Stimulated activated CD4-positive, alpha-beta T cell treated with anti-CD3 and anti-CD28 coated beads, Interleukin-15, amount 100 ng/mL, for 24 hours (primary cell): ENCODE results near the gene BPIFA1.

Source experiments
- DNase-seq: peaks from one replicate; pipeline ENCODE4 v3.0.0-alpha.2; 2020

Gene BPIFA1

GRCh38 chr20:33242319-33243100 is 6.7 kb downstream of the BPIFA1 start:
- no peak for DNase-seq

DNA sequence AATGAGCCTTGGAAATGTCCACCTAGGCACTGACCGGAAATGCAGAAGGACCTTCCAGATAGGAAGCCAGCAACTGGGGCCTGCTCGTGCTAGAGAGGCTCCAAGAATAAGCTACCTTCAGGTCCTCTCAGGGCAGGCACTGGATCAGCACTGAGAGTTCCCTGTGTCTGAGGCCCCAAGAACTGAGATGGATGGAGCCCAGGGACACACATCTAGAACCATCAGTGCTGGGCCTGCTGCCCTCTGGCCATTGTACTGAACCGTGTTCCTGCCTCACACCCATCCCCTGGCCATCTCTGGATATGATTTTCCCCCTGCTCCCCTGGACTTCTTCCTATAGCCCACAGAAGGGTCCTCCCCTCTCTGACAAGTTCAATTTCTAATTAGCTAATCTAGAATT is 10.3 kb downstream of the BPIFA1 start:
- DNase-seq = no peak

GRCh38 chr20:33249456-33249855 is 13.7 kb downstream of the BPIFA1 start:
- no peak for DNase-seq

- no peak for DNase-seq
Measured at GRCh38 chr20:33250666-33251065, 14.9 kb downstream of the BPIFA1 start.

DNA sequence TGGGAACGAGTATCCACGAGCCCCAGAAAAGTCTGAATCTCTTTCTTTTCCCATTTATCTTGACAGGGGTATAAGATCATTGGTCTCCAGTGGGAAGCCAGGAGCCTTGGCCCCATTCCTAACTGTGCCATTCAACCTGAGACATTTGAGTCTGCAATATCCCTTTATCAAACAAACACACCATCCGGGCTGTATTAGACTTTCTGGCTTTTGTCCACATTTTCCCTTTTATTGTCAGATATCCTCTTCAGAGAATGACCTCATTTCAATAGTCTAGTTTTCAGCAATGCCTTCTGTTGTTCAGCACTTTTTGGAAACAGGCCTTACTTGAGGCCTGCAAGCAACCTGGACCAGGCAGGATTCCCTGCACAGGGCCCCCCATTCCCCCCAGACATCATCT is 15.7 kb downstream of the BPIFA1 start:
- no peak for DNase-seq

DNA sequence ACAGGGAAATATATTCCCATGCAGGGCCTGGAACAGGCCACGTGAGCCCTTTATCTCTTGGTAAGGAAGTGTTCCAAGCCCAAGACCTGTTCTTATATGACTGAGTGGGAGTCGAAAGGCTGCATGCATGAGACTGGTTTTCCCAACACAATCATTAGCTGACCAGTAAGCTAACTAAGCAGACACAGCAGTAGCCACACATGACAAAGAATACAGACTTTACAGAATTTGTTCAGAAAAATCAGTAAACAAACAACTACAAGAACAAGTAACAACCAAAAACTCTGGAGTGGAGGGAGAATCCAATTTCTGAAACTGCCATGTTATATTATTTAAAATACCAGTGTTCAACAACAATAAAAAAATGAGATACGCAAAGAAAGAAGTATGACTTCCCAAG is 16.7 kb downstream of the BPIFA1 start:
- no peak for DNase-seq

DNA sequence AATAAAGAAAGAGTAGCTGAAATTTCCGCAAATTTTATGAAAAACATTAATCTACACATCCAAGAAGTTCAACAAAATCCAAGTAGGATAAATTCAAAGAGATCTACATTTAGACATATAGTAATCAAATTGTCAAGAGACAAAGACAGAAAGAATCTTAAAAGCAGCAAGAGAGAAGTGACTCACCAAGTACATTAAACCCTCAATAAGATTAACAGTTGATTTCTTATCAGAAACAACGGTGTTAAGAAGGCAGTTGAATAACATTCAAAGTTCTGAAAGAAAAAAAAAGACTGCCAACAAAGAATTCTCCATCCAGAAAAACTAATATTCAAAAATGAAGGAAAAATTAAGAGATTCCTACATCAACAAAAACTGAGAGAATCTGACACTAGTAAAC is 19.2 kb downstream of the BPIFA1 start:
- DNase-seq = no peak

- no peak for DNase-seq
Measured at GRCh38 chr20:33257237-33257636, 21.4 kb downstream of the BPIFA1 start.

DNA sequence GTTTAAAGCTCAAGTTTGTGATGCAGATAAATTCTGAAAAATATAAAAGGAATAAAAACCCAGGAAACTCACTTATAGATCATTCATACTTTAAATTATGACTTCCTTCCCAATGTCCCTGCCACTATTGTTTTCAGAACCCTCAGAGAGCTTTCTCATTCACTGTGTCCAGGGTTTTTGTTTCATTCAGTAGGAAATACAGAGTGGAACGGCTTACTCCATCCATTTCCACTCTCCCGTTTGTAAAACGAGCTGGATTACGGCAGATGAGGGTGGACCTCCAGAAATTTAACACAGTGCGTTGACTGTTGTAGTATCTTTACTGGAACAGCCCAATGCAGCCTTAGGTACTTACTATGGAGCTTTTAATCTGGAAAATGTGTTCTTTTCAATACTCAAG is 23.6 kb downstream of the BPIFA1 start:
- no peak for DNase-seq

- DNase-seq = no peak
Measured at GRCh38 chr20:33261465-33261864, 25.7 kb downstream of the BPIFA1 start.

GRCh38 chr20:33262658-33263065 is 26.9 kb downstream of the BPIFA1 start:
- DNase-seq = peak; percentile 19

DNA sequence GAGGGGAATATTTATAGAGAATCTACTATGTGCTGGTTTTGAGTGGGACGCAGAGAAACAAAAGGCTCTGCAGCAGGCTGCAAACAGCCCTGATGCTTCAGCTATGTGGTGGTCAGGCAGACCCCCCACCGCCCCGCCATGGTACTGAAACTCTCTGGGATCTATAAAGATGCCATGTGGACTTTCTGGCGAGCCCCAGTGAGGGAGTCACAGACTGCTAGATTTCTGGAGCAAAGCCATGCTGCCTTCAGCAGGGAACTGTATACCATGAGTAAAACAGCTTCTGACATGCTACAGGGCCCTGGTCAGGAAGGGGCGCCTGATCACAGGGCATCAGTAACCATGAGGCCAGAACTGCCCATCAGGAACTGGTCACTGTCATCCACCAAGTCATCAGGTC is 28.0 kb downstream of the BPIFA1 start:
- DNase-seq = no peak

DNA sequence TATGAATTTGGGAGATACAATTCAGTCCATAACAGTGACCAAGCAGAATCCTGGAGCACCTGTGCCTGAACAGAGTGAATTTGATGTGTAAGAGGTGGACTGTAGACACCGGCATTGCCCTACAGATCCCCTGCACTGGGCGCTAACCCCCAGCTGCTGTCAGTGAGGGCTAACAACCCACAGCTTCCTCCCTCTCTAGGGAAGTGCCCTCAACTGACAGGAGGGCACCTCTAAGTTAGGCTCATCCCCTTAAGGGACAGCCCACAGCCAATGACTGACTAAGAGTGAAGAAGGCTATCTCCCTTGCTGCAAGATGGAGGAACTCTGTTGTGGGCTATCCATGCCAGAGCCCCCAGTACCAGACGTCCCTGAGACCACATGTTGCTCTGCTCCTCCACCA is 31.9 kb downstream of the BPIFA1 start:
- DNase-seq = no peak

DNA sequence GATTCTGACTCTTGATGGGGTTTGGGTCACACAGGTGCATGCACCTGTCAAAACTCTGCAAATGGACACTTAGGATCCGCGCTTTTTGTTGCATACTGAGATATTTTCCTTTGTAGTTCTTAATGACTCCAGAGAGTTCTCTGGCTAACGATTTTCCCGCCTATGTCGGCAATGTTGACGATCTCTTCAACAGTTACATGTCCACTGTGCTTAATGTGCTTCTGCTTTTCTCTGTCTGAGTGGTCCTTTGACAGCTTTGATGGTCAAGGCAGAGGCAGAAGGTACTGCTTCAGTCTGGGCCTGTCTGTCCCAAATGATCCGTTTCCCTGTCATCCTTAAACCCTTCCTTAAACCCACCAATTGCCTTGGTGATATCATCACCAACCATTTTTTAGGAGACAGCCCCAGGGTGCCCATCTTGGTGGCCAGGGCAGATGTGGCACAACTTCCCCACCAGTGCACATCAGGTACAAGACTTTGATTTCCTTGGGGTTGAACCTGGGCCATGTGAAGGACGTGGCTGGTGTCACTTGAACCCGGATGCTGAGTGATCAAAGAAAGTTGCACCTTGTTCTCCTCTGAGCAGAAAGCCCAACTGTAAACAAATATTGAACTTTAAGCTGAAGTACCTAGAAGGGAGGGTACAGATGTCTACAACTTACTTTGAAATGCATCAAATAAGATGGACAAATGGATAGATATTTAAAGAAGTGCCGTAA is 36.5 kb downstream of the BPIFA1 start:
- DNase-seq = no peak

DNA sequence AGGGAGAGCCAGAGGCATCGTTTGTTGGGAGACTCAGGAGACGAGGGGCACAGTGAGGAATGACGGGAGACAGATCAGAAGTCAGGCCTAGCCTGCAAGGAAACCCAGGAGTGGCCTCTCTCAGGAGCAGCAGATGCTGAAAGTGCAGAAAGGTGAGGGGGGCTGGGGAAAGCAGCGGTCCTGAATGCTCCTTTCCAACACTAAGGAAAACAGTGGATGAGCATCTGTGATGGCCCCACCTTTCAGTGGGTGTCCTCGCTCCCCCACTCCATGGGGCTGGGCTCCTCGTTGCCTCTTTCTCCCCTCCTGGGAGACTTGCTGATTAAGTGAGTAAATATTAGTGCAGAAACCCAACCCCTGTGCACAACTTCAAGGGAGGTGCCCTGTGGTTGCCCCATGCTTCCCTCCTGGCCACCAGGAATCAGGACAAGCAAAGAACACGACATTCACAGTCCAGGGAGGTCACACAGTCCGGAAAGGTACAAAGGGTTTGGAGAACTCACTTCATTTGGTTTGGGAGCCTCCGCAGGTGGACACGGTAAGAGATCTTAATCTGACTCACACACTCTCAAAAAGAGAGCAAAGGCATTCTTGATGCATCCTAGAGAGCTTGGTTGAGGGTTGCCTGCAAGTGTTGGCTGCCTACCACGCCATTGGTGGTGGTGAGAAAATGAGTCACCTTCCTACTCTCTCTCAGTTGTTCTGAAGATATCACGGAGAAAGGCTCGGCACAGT is 37.5 kb downstream of the BPIFA1 start:
- peak; percentile 19 for DNase-seq

DNA sequence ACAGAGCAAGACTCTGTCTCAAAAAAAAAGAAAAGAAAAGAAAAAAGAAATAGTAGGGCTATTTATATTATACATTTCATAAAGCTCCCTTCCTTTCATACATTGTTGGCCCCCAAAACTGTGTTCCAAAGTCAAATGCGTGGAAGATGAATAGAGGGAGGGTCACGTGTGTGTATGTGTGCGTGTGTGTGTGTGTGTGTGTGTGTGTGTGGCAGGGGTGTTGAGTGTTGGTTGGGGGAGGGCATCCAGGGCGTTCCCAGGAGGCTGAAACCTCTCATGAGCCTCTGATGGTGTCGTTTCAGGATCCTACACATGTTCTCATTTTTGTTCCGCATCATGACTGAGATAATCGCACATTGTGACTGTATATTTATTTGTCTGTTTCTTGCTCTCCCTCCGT is 39.4 kb downstream of the BPIFA1 start:
- DNase-seq = no peak

DNA sequence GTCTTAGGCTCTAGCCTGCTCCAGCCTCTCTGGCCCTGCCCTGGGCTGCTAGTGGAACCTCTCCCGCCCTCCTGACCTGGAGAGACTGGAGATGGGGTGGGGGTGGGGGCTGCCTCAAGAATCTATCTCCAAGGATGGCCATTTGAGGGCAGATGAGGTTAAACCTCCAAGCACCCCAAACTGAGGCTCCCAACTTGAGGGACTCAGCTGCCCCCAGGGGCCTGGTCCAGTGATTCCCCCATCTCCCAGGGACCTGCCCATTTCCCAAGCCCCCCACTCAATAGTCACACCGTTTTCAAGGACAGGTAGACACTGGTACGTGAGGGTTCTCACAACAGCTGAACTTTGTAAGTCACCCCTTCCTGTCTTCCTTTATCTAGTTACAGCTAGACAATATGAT is 40.1 kb downstream of the BPIFA1 start:
- DNase-seq = no peak

DNA sequence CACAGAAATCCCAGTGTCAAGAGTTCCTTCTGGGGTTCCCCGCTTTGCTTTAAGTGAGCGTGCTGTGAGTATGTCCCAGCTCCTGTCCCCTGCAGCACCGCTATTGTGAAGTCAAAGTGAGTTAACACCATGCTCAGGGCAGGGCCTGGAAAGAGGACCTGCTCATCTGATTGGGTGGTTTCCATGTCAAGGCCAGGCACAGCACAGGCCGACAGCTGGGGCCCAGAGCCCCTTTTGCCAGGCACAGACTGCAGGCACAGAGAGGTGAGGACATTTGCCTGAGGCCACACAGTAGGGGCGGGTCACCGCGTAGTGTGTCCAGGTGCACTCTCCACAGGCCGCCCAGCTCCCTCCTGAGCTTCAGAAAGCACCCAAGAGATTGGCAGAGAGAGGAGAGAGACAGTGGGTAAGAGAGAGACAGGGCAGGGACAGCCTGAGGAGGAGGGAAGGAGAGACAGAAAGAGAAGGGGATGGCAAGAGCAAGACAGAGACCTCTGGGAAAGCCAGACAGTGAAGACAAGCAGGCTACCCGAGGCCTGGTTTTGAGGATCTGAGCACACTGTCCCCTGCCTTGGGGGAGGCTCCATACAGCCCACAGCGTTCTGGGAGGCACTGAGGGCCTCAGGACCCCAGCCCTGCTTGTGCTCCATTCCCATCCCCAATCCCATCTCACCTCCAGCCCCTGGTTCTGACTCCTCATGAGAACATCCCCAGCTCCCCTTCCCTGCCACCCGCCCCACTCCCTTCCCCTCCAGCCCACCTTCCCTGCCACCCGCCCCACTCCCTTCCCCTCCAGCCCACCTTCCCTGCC is 40.7 kb downstream of the BPIFA1 start:
- no peak for DNase-seq

- DNase-seq = no peak
Measured at GRCh38 chr20:33277471-33278441, 42.0 kb downstream of the BPIFA1 start.

DNA sequence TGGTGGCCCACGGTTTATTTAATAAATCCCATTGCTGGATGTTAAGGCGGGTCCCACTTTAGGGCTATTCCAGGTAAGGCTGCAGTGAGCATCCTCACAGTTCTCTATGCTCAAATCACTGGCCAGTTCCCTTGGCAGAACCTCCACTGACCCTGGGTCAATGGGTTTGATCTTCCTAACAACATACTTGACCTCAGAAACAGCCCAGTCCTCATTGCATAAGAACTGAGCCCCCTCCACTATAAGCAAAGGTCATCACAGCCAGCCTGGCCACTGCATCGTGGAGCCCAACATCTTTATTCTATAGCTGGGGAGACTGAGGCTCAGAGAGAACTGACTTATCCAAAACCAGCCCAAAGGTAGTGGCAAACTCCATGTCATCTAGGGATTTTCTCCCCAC is 42.9 kb downstream of the BPIFA1 start:
- DNase-seq = no peak

GRCh38 chr20:33279261-33279910 is 43.6 kb downstream of the BPIFA1 start:
- no peak for DNase-seq
